Measurements from ENCODE around the gene PHC2. TPM values are rescaled to one million over a fixed set of nuclear protein-coding genes. Genes with fewer than 3 reads are reported as not detected.
A peak's percentile ranks its signal among the peaks of the same experiment; 100 is the strongest.

PHC2 gene
- total and polyA plus RNA-seq, 8 donors = 21.8 to 62.1 (median 42.6) TPM

DNA sequence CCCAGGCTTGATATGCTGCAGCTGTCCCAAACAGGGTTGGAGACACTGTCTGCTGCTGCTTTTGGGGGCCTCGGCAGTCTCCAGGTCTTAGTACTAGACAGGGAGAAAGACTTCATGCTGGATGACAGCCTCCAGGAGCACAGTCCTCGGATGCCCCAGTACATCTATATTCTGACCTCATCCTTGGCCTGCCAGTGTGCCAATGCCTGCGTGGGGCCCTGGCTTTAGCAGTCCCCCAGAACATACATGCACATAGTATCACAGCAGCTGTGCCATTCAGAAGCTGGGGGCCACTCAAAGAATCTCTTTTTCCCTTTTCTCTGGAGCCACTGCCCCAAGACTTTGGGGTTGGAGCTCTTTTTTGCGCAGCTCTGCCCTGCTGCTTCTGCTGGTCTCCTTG is 37.1 kb upstream of the PHC2 start:
- H3K27me3 ChIP-seq = no peaks in the 10 kb centered on the region
- no peak for FAIRE-seq
- H3K4me1 ChIP-seq = peaks cover 0 to 2% (median 0%) of the 10 kb centered on the region in 3 donors
- WGBS, 2 donors = 73 to 81% methylated on average over 4 of the region's 4 CpGs
- H3K4me3 ChIP-seq = no peak overlapping the region
- TF ChIP-seq, protein P1, sequence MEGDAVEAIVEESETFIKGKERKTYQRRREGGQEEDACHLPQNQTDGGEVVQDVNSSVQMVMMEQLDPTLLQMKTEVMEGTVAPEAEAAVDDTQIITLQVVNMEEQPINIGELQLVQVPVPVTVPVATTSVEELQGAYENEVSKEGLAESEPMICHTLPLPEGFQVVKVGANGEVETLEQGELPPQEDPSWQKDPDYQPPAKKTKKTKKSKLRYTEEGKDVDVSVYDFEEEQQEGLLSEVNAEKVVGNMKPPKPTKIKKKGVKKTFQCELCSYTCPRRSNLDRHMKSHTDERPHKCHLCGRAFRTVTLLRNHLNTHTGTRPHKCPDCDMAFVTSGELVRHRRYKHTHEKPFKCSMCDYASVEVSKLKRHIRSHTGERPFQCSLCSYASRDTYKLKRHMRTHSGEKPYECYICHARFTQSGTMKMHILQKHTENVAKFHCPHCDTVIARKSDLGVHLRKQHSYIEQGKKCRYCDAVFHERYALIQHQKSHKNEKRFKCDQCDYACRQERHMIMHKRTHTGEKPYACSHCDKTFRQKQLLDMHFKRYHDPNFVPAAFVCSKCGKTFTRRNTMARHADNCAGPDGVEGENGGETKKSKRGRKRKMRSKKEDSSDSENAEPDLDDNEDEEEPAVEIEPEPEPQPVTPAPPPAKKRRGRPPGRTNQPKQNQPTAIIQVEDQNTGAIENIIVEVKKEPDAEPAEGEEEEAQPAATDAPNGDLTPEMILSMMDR (IDR thresholded peaks at IDR 0.05) = no peak
- intact Hi-C loops (cut with DNase I) = loop anchor here in 1 of 3 donors (10.0 kb wide), 2 partner anchors 93 to 373 kb away; no protein-coding TSS in a partner anchor
- DNase-seq = no peak
- H3K9me3 ChIP-seq = no peaks in the 10 kb centered on the region
- no peaks in the 10 kb centered on the region for H3K36me3 ChIP-seq
- ATAC-seq = no peak
- H3K27ac ChIP-seq = no peak overlapping the region

DNA sequence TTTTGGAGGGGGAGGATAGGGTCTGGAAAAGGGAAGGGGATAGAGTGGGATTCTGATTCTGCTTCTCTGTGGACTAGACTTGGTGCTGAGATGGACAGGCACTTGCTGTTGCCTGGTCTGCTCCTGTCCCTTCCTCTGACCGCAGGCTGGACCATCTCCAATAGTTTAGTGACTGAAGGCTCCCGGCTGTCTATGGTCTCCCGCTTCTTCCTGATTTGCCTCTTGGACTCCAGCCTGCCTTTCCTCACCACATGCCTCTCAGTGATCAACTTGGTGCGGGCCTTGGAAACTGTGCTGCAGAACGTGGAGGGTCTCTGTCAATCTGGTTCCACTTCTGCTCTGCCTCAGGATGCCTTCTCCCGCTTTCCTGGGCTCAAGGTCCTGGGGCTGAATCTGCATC is 35.3 kb upstream of the PHC2 start:
- no peaks in the 10 kb centered on the region for H3K36me3 ChIP-seq
- no peak overlapping the region for H3K27ac ChIP-seq
- ATAC-seq (peak in 1 of 4 donors; percentile 8), DNase-seq (no peak), FAIRE-seq (no peak)
- H3K9me3 ChIP-seq = no peaks in the 10 kb centered on the region
- H3K4me1 ChIP-seq = no peaks in the 10 kb centered on the region
- H3K4me3 ChIP-seq = no peak overlapping the region
- TF ChIP-seq, protein P1 (IDR thresholded peaks at IDR 0.05) = no peak
- intact Hi-C loops (cut with DNase I) = loop anchor here in 1 of 3 donors (10.0 kb wide), 2 partner anchors 91 to 371 kb away; no protein-coding TSS in a partner anchor
- H3K27me3 ChIP-seq = no peaks in the 10 kb centered on the region
- 57 to 67% methylated on average over 6 of the region's 6 CpGs for WGBS, 2 donors

DNA sequence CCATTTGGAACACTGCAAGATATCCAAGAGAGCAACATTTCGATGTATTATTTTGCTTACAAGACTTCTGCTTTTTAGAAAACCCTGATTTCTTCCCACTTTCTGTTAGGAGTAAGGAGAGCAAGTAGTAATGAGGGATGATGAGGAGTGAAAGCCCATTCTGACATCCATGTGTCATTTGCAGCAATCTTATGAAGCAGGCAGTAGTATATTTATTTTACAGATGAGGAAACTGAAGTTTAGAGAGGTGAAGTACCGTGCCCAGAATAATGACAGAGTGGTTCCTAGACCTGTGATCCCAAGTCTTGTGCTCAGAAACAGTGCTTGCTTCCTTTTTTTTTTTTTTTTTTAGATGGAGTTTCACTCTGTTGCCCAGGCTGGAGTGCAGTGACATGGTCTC is 34.4 kb upstream of the PHC2 start:
- WGBS, 2 donors = 88 to 90% methylated on average over 2 of the region's 2 CpGs
- FAIRE-seq (no peak), DNase-seq (no peak), ATAC-seq (no peak)
- Histone ChIP-seq H3K9me3 (no peaks in the 10 kb centered on the region), H3K27ac (no peak overlapping the region), H3K27me3 (no peaks in the 10 kb centered on the region), H3K4me3 (no peak overlapping the region), H3K4me1 (no peaks in the 10 kb centered on the region), H3K36me3 (no peaks in the 10 kb centered on the region)
- TF ChIP-seq, protein P1 (IDR thresholded peaks at IDR 0.05) = no peak
- intact Hi-C loops (cut with DNase I) = loop anchor here in 1 of 3 donors (10.0 kb wide), 2 partner anchors 91 to 371 kb away; no protein-coding TSS in a partner anchor

DNA sequence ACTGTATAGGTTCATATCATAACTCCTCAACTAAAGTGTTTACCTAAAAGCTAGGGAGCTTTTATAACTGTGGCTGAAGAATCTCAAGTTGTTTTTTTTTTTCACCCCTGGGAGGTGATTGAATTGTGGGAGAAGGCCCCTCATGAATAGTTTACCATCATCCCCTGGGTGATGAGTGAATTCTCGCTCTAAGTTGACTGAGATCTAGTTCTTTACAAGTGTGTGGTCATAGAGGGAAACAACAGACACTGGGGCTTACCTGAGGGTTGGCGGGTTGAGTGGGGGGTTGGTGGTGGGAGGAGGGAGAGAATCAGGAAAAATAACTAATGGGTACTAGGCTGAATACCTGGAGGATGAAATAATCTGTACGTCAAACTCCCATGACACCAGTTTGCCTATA is 33.7 kb upstream of the PHC2 start:
- DNase-seq = no peak
- Histone ChIP-seq H3K9me3 (no peaks in the 10 kb centered on the region), H3K27me3 (no peaks in the 10 kb centered on the region), H3K27ac (no peak overlapping the region), H3K4me1 (no peaks in the 10 kb centered on the region), H3K36me3 (no peaks in the 10 kb centered on the region), H3K4me3 (no peak overlapping the region)
- no peak for FAIRE-seq
- ATAC-seq = no peak
- intact Hi-C loops (cut with DNase I) = loop anchor here in 1 of 3 donors (10.0 kb wide), 2 partner anchors 90 to 370 kb away; no protein-coding TSS in a partner anchor
- TF ChIP-seq, protein P1 (IDR thresholded peaks at IDR 0.05) = no peak
- WGBS, 2 donors = 82 to 97% methylated on average over 3 of the region's 3 CpGs

DNA sequence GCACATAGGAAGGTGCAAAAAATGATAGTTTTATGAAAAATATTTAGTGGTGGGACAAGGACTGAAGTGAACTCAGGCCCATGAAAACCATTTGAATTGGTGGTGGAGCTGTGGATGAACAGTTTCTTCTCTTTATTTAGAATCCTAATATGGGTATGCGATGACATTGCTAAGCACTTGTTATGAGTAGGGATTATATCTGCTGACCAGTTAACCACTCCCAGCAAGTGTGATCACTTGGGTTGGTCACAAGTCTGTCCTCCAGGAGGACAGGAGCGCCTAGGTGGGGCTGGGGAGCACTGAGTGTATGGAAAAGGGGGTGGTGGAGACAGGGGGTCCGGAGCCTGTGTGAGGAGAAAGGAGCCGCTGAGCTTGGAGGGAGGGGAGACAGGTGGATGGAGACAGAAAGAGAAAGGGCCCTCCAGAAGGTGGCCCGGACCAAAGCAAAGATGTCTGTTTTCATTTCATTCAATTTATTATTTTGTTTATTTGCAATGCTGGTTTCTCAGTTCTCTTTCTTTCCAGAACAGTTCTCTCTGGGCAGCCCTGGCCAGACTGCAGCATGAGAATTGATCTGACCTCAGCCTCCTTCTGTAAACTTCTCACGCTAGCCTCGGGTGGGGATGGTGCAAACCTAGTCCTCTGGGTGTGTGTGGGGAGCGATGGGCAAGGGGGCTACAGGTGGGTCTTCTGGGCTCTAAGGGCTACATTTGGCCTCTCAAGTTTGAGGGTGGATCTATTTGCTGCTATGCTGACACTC is 31.7 kb upstream of the PHC2 start:
- FAIRE-seq (no peak), ATAC-seq (no peak)

More for the DNA sequence above, 31.7 kb upstream of the PHC2 start:
- H3K4me3 ChIP-seq = no peak overlapping the region
- H3K4me1 ChIP-seq = no peaks in the 10 kb centered on the region
- H3K9me3 ChIP-seq = no peaks in the 10 kb centered on the region
- 85 to 93% methylated on average over 8 of the region's 8 CpGs for WGBS, 2 donors
- intact Hi-C loops (cut with DNase I) = loop anchor here in 1 of 3 donors (10.0 kb wide), 2 partner anchors 88 to 368 kb away; no protein-coding TSS in a partner anchor
- no peak overlapping the region for H3K27ac ChIP-seq
- TF ChIP-seq, protein P1 (IDR thresholded peaks at IDR 0.05) = no peak
- no peak for DNase-seq
- H3K27me3 ChIP-seq = no peaks in the 10 kb centered on the region
- H3K36me3 ChIP-seq = no peaks in the 10 kb centered on the region
